Measurements from ENCODE around the gene PEAK1.

PEAK1 gene

DNA sequence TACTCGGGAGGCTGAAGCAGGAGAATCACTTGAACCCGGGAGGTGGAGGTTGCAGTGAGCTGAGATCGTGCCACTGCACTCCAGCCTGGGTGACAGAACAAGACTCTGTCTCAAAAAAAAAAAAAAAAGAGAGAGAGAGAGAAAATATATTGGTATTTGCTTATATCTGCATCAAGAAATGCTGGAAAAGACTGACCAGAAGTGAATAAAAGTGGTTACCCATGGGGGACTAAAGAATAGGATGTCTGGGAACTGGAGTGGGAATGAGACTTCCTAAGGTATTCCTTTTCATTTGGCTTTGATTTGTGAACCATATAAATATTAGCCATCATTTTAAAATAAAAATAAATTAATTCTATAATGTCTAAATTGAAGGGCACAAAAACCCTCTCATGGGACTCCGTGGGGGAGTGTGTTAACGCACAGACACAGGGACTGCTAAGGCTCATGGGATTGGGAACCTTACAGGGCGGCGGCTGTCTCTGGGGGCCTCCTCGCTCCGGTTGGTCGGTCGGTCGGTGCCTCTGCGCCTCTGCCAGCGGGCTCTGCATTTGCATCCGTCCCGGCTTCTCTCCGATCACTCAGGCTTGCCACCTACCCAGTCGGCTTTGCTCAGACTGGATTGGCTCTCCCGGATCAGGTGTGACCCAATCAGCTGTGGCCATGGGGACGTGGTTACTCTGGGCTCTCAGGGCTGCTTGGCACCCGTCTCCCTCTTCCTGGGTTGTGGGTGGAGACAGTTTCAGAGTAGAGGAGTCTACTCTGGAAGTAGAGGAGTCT, 336.3 kb downstream of the PEAK1 start (continued):
- TF ChIP-seq ZBTB17 (tag by site-specific recombination; IDR thresholded peaks at IDR 0.05): peak; percentile 98
- no peak for TF ChIP-seq ZNF701 (tag by site-specific recombination; IDR thresholded peaks at IDR 0.05)
- no peak for TF ChIP-seq ZNF366 (tag by site-specific recombination; conservative IDR thresholded peaks at IDR 0.05)
- TF ChIP-seq ZNF140 (tag by site-specific recombination; IDR thresholded peaks at IDR 0.05): no peak
- peak; percentile 82 for TF ChIP-seq SP2 (tag by site-specific recombination; IDR thresholded peaks at IDR 0.05)
- TF ChIP-seq, protein P1, sequence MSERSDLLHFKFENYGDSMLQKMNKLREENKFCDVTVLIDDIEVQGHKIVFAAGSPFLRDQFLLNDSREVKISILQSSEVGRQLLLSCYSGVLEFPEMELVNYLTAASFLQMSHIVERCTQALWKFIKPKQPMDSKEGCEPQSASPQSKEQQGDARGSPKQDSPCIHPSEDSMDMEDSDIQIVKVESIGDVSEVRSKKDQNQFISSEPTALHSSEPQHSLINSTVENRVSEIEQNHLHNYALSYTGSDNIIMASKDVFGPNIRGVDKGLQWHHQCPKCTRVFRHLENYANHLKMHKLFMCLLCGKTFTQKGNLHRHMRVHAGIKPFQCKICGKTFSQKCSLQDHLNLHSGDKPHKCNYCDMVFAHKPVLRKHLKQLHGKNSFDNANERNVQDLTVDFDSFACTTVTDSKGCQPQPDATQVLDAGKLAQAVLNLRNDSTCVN (tag by site-specific recombination; optimal IDR thresholded peaks at IDR 0.05): peak; percentile 5
- TF ChIP-seq GFI1B (tag by site-specific recombination; IDR thresholded peaks at IDR 0.05): no peak
- no peak for TF ChIP-seq ZNF391 (tag by site-specific recombination; IDR thresholded peaks at IDR 0.05; ENCODE audit: borderline replicate concordance, low read depth)
- TF ChIP-seq, protein P2, sequence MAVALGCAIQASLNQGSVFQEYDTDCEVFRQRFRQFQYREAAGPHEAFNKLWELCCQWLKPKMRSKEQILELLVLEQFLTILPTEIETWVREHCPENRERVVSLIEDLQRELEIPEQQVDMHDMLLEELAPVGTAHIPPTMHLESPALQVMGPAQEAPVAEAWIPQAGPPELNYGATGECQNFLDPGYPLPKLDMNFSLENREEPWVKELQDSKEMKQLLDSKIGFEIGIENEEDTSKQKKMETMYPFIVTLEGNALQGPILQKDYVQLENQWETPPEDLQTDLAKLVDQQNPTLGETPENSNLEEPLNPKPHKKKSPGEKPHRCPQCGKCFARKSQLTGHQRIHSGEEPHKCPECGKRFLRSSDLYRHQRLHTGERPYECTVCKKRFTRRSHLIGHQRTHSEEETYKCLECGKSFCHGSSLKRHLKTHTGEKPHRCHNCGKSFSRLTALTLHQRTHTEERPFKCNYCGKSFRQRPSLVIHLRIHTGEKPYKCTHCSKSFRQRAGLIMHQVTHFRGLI (tag by site-specific recombination; IDR thresholded peaks at IDR 0.05): peak; percentile 15; the same call in 1 of the 2 replicates
- TF ChIP-seq ZNF175 (tag by site-specific recombination; IDR thresholded peaks at IDR 0.05): no peak
- TF ChIP-seq ZNF335 (tag by site-specific recombination; conservative IDR thresholded peaks at IDR 0.05): peak; percentile 71
- TF ChIP-seq ZNF660 (tag by site-specific recombination; IDR thresholded peaks at IDR 0.05): 0 out of 2 replicates have a peak, but pooled peaks have one; percentile 56
- TF ChIP-seq, protein P3, sequence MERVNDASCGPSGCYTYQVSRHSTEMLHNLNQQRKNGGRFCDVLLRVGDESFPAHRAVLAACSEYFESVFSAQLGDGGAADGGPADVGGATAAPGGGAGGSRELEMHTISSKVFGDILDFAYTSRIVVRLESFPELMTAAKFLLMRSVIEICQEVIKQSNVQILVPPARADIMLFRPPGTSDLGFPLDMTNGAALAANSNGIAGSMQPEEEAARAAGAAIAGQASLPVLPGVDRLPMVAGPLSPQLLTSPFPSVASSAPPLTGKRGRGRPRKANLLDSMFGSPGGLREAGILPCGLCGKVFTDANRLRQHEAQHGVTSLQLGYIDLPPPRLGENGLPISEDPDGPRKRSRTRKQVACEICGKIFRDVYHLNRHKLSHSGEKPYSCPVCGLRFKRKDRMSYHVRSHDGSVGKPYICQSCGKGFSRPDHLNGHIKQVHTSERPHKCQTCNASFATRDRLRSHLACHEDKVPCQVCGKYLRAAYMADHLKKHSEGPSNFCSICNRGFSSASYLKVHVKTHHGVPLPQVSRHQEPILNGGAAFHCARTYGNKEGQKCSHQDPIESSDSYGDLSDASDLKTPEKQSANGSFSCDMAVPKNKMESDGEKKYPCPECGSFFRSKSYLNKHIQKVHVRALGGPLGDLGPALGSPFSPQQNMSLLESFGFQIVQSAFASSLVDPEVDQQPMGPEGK (tag by site-specific recombination; IDR thresholded peaks at IDR 0.05): peak; percentile 59
- 0 out of 2 replicates have a peak, but pooled peaks have one; percentile 12 for TF ChIP-seq ZBTB8A (tag by site-specific recombination; IDR thresholded peaks at IDR 0.05)
- TF ChIP-seq ZNF600 (tag by site-specific recombination; IDR thresholded peaks at IDR 0.05): peak; percentile 16; the same call in 1 of the 2 replicates
- peak; percentile 82 for TF ChIP-seq ZNF76 (tag by site-specific recombination; IDR thresholded peaks at IDR 0.05; ENCODE audit: borderline replicate concordance, low read depth)
- TF ChIP-seq GLIS1 (tag by site-specific recombination; IDR thresholded peaks at IDR 0.05): peak; percentile 86
- TF ChIP-seq ZNF221 (tag by site-specific recombination; IDR thresholded peaks at IDR 0.05; ENCODE audit: borderline replicate concordance): no peak
- TF ChIP-seq, protein P4, sequence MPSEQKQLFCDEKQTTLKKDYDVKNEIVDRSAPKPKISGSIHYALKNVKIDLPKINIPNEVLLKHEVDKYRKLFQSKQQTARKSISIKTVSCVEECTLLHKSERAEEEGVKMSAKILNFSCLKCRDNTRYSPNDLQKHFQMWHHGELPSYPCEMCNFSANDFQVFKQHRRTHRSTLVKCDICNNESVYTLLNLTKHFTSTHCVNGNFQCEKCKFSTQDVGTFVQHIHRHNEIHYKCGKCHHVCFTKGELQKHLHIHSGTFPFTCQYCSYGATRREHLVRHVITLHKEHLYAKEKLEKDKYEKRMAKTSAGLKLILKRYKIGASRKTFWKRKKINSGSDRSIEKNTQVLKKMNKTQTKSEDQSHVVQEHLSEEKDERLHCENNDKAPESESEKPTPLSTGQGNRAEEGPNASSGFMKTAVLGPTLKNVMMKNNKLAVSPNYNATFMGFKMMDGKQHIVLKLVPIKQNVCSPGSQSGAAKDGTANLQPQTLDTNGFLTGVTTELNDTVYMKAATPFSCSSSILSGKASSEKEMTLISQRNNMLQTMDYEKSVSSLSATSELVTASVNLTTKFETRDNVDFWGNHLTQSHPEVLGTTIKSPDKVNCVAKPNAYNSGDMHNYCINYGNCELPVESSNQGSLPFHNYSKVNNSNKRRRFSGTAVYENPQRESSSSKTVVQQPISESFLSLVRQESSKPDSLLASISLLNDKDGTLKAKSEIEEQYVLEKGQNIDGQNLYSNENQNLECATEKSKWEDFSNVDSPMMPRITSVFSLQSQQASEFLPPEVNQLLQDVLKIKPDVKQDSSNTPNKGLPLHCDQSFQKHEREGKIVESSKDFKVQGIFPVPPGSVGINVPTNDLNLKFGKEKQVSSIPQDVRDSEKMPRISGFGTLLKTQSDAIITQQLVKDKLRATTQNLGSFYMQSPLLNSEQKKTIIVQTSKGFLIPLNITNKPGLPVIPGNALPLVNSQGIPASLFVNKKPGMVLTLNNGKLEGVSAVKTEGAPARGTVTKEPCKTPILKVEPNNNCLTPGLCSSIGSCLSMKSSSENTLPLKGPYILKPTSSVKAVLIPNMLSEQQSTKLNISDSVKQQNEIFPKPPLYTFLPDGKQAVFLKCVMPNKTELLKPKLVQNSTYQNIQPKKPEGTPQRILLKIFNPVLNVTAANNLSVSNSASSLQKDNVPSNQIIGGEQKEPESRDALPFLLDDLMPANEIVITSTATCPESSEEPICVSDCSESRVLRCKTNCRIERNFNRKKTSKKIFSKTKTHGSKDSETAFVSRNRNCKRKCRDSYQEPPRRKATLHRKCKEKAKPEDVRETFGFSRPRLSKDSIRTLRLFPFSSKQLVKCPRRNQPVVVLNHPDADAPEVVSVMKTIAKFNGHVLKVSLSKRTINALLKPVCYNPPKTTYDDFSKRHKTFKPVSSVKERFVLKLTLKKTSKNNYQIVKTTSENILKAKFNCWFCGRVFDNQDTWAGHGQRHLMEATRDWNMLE (tag by site-specific recombination; conservative IDR thresholded peaks at IDR 0.05; ENCODE audit: low read depth): 0 out of 2 replicates have a peak, but pooled peaks have one; percentile 10
- no peak for TF ChIP-seq ZNF501 (tag by site-specific recombination; IDR thresholded peaks at IDR 0.05)

All from HEK293 (cell line).